Activated T-helper 2 cell treated with anti-CD3 and anti-CD28 coated beads, Interferon-gamma antibody, Interleukin-2, Interleukin-4, amounts not matched to agents 10 μg/mL and 5 μg/mL and 100 μg/mL, durations not matched to agents 14 hours and 24 hours and 36 hours (primary cell): Measurements from ENCODE around the gene PSRC1. TPM values are rescaled to one million over a fixed set of nuclear protein-coding genes. Genes with fewer than 3 reads are reported as not detected.
A peak's percentile ranks its signal among the peaks of the same experiment; 100 is the strongest.

Experiments
- DNase-seq: peaks from one replicate; pipeline ENCODE4 v3.0.0; 2021; ENCODE audit warnings: low spot score
- H3K27ac Mint-ChIP-seq: one replicate; pipeline ENCODE4 v1.8.0; 2021; ENCODE audit warnings: mixed read lengths
- H3K27me3 Mint-ChIP-seq: one replicate; pipeline ENCODE4 v1.8.0; 2021; ENCODE audit warnings: low read depth, mixed read lengths
- H3K36me3 Mint-ChIP-seq: one replicate; pipeline ENCODE4 v1.8.0; 2021; ENCODE audit warnings: low read depth, mixed read lengths
- H3K4me1 Mint-ChIP-seq: one replicate; pipeline ENCODE4 v1.8.0; 2021; ENCODE audit warnings: low read depth, mixed read lengths
- H3K4me3 Mint-ChIP-seq: one replicate; pipeline ENCODE4 v1.8.0; 2021; ENCODE audit warnings: low read depth, mild to moderate bottlenecking, moderate library complexity, mixed read lengths
- H3K9me3 Mint-ChIP-seq: one replicate; pipeline ENCODE4 v1.8.0; 2021; ENCODE audit warnings: mixed read lengths
- intact Hi-C: fragments of 100-400 bp; cut with micrococcal nuclease; formaldehyde crosslinking; loops from one replicate; pipeline ENCODE4 v1.15.1; 2023
- total RNA-seq: library from RNA; stranded (reverse); gene quantifications from 2 replicates; pipeline ENCODE4 v1.2.3, GENCODE V29; 2022

PSRC1 gene
- total RNA-seq, 1 donor from 2014 or later = 7.8 TPM

DNA sequence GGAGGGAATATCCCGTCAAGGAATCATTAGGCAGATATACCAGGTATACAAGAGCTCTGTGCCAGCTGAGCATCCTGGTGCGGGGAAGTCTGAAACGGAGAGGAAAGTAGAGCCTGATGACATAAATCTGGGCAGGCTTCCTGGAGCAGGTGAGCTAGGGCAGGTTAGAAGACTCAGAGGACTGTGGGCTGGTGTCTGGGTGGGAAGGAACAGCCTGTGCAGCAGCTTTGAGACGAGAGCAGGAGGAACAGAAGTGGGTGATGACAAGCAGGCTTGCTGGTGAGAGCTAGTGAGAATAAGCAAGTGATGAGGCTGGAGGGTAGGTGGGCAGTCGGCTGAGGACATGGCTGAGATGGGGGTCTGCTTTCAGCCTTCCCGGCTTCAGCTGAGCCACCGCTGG lies 26.9 kb downstream of the PSRC1 start:
- DNase-seq = no peak
- no peaks in the 10 kb centered on the region for H3K9me3 Mint-ChIP-seq
- H3K27me3 Mint-ChIP-seq = peaks cover 12% of the 10 kb centered on the region
- H3K4me3 Mint-ChIP-seq = no peak overlapping the region
- H3K36me3 Mint-ChIP-seq = no peaks in the 10 kb centered on the region
- no peak overlapping the region for H3K27ac Mint-ChIP-seq
- no peaks in the 10 kb centered on the region for H3K4me1 Mint-ChIP-seq
- intact Hi-C loops = no loop called here

DNA sequence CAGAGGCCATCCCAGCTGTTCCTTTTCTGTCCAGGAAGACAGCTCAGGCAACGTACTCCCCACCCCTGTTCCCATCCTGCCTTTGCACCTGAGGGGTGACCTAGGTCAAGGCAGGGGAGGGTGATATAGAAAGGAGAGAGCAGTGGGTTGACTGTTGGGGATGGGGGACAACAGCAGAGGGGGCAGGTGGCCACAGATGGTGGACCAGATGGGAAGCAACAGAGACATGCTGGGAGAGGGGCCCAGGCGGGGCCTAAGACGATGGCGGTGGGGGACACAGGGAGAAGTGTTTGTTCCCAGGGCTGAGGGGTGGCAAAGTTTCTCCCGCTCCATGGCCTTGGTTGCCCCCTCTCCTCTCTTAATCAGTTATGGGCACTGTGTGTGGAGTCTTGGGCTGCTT lies 27.3 kb downstream of the PSRC1 start:
- no peaks in the 10 kb centered on the region for H3K36me3 Mint-ChIP-seq
- H3K27ac Mint-ChIP-seq = no peak overlapping the region
- H3K9me3 Mint-ChIP-seq = no peaks in the 10 kb centered on the region
- DNase-seq = no peak
- intact Hi-C loops = no loop called here
- H3K27me3 Mint-ChIP-seq = peaks cover 15% of the 10 kb centered on the region
- H3K4me1 Mint-ChIP-seq = no peaks in the 10 kb centered on the region
- H3K4me3 Mint-ChIP-seq = no peak overlapping the region

DNA sequence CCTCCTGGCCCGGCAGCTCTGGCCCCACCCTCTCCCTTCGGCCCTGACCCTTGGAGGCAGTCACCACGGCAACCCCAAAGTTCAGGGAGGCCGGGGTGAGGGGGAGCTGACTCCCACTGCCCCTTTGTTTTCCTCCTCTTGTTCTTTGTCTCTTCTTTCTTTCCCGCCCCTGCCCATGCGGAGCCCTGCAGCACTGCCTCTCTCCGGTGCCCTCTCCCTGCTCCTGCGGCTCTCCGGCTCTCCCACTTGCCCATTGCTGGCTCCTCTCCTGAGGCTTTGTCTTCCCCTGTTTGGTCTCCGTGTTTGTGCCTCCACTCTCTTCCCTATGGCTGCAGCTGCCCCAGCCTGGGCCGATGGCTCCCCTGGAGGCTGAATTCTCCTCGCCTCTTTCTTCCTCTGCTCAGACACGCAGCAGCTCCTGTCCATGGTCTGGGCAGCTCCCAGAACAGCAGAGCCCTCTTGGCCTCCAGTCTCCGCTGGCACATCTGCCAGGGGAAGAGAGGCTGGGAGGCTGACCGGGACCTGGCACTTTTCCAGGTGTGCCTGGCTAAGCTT lies 27.8 kb downstream of the PSRC1 start:
- intact Hi-C loops = no loop called here
- no peaks in the 10 kb centered on the region for H3K4me1 Mint-ChIP-seq
- H3K27ac Mint-ChIP-seq = no peak overlapping the region
- DNase-seq = no peak
- H3K9me3 Mint-ChIP-seq = no peaks in the 10 kb centered on the region
- peaks cover 16% of the 10 kb centered on the region for H3K27me3 Mint-ChIP-seq
- H3K4me3 Mint-ChIP-seq = no peak overlapping the region
- H3K36me3 Mint-ChIP-seq = no peaks in the 10 kb centered on the region

DNA sequence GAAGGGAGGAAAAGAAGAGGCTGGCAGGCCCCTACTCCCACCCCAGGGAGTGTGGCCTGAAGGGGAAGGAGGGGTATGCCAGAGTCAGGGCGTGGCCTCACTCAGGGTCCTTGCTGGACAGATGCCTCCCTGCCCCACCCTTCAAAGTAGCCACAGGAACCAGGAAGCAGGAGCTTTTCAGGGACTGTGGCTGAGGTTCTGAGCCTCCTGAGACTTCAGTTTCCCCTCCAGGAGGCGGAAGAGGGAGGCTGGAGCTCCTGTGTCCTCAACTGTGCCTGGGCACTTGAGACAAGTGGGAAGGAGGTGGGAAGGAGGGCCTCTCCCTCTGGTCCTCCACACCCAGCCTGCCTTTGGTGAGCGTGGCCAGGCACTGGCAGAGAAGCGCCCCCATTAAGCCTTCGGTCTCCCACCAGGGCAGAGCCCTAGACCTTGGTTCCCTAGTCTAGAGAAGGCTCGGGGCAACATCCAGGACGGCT lies 28.3 kb downstream of the PSRC1 start:
- H3K36me3 Mint-ChIP-seq = no peaks in the 10 kb centered on the region
- intact Hi-C loops = no loop called here
- no peak for DNase-seq
- no peak overlapping the region for H3K27ac Mint-ChIP-seq
- H3K27me3 Mint-ChIP-seq = peaks cover 16% of the 10 kb centered on the region
- H3K4me3 Mint-ChIP-seq = no peak overlapping the region
- H3K9me3 Mint-ChIP-seq = no peaks in the 10 kb centered on the region
- no peaks in the 10 kb centered on the region for H3K4me1 Mint-ChIP-seq

GRCh38 chr1:109253803-109254620 lies 28.9 kb downstream of the PSRC1 start:
- Mint-ChIP-seq H3K4me3 (no peak overlapping the region), H3K27me3 (peaks cover 16% of the 10 kb centered on the region), H3K9me3 (no peaks in the 10 kb centered on the region), H3K4me1 (peaks cover 3% of the 10 kb centered on the region), H3K36me3 (no peaks in the 10 kb centered on the region), H3K27ac (no peak overlapping the region)
- intact Hi-C loops = no loop called here
- no peak for DNase-seq

- no peak for DNase-seq
- Mint-ChIP-seq H3K27ac (no peak overlapping the region), H3K27me3 (peaks cover 17% of the 10 kb centered on the region), H3K36me3 (no peaks in the 10 kb centered on the region), H3K9me3 (no peaks in the 10 kb centered on the region), H3K4me3 (no peak overlapping the region), H3K4me1 (peaks cover 4% of the 10 kb centered on the region)
- intact Hi-C loops = no loop called here
These were observed 29.8 kb downstream of the PSRC1 start for GRCh38 chr1:109252893-109253802.

GRCh38 chr1:109252167-109252892 lies 30.6 kb downstream of the PSRC1 start:
- Mint-ChIP-seq H3K9me3 (no peaks in the 10 kb centered on the region), H3K4me1 (peaks cover 4% of the 10 kb centered on the region), H3K4me3 (no peak overlapping the region), H3K27ac (no peak overlapping the region), H3K36me3 (no peaks in the 10 kb centered on the region), H3K27me3 (peaks cover 24% of the 10 kb centered on the region)
- DNase-seq = no peak
- intact Hi-C loops = no loop called here

- Mint-ChIP-seq H3K36me3 (no peaks in the 10 kb centered on the region), H3K27ac (no peak overlapping the region), H3K27me3 (peaks cover 26% of the 10 kb centered on the region), H3K9me3 (no peaks in the 10 kb centered on the region), H3K4me3 (peak overlapping the region; percentile 24), H3K4me1 (peaks cover 4% of the 10 kb centered on the region)
- no peak for DNase-seq
- intact Hi-C loops = no loop called here
These were observed 31.4 kb downstream of the PSRC1 start for GRCh38 chr1:109251277-109252166.

DNA sequence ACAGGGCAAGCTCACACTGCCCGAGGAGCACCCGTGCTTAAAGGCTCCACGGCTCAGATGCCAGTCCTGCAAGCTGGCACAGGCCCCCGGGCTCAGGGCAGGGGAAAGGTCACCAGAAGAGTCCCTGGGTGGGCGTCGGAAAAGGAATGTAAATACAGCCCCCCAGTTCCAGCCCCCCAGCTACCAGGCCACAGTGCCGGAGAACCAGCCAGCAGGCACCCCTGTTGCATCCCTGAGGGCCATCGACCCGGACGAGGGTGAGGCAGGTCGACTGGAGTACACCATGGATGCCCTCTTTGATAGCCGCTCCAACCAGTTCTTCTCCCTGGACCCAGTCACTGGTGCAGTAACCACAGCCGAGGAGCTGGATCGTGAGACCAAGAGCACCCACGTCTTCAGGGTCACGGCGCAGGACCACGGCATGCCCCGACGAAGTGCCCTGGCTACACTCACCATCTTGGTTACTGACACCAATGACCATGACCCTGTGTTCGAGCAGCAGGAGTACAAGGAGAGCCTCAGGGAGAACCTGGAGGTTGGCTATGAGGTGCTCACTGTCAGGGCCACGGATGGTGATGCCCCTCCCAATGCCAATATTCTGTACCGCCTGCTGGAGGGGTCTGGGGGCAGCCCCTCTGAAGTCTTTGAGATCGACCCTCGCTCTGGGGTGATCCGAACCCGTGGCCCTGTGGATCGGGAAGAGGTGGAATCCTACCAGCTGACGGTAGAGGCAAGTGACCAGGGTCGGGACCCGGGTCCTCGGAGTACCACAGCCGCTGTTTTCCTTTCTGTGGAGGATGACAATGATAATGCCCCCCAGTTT lies 32.3 kb downstream of the PSRC1 start:
- Mint-ChIP-seq H3K9me3 (no peaks in the 10 kb centered on the region), H3K4me3 (peak overlapping the region; percentile 58), H3K36me3 (no peaks in the 10 kb centered on the region), H3K27me3 (peaks cover 27% of the 10 kb centered on the region), H3K4me1 (peaks cover 4% of the 10 kb centered on the region), H3K27ac (no peak overlapping the region)
- intact Hi-C loops = no loop called here
- DNase-seq = no peak

DNA sequence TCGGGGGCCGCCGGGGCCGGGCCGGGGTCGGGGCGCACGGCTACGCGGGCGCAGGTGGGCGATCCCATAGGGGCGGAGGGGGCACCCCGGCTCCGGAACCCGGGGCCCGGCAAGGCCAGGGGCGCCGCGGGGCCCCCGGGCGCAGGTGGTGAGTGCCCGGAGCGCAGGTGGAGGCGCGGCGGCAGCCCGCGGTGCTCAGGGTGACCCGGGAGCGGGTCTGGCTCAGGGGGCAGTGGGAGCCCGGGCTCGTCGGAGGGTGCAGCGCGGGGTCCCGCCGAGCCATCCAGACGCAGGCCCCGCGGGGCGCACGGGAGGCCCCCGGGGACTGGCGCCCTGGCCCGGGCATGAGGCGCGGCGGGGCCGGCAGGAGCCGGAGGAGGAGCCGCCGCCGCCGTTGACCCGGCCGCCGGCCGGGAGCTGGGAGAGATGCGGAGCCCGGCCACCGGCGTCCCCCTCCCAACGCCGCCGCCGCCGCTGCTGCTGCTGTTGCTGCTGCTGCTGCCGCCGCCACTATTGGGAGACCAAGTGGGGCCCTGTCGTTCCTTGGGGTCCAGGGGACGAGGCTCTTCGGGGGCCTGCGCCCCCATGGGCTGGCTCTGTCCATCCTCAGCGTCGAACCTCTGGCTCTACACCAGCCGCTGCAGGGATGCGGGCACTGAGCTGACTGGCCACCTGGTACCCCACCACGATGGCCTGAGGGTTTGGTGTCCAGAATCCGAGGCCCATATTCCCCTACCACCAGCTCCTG lies 33.1 kb downstream of the PSRC1 start:
- peaks cover 27% of the 10 kb centered on the region for H3K27me3 Mint-ChIP-seq
- peak overlapping the region; percentile 42 for H3K4me3 Mint-ChIP-seq
- no peaks in the 10 kb centered on the region for H3K36me3 Mint-ChIP-seq
- H3K27ac Mint-ChIP-seq = no peak overlapping the region
- intact Hi-C loops = loop anchor here (1.0 to 5.0 kb wide), 2 partner anchors 9 to 38 kb away; partner anchors contain the start of gene SARS1
- DNase-seq = no peak
- no peaks in the 10 kb centered on the region for H3K9me3 Mint-ChIP-seq
- peaks cover 4% of the 10 kb centered on the region for H3K4me1 Mint-ChIP-seq
